HepG2 (cell line): Measurements from ENCODE around the gene MRPL3. TPM values are rescaled to one million over a fixed set of nuclear protein-coding genes. Genes with fewer than 3 reads are reported as not detected.

Experiments
- ATAC-seq: fragments of 200-7000 bp; cut with Tn5 transposase; 3 replicates; pipeline ENCODE4 v1.9.1; 2020; ENCODE audit warnings: mild to moderate bottlenecking, moderate library complexity
- BruUV-seq: library from RNA; stranded (reverse); fragments of 400-500 nt; replicated peaks from 2 replicates; lab custom pipeline; 2021; lab: Mats Ljungman, UMichigan
- CTCF ChIA-PET: fragments of 300-600 bp; formaldehyde crosslinking; extraction: SDS; loops from one replicate; lab custom pipeline; 2021; ENCODE audit warnings: low total read pairs, inconsistent platforms, low intra/inter-chr PET ratio; lab: Yijun Ruan, JAX
- POLR2A ChIA-PET: fragments of 350-600 bp; sonication (Branson Sonifier 250); formaldehyde crosslinking; loops from one replicate; lab custom pipeline; 2020; ENCODE audit warnings: antibody characterized with exemption, inconsistent platforms; lab: Yijun Ruan, JAX
- DNase-seq: peaks from one replicate; pipeline ENCODE4 v3.0.0-alpha.2; 2015; ENCODE audit warnings: low spot score
- FAIRE-seq: peaks from 3 replicates; lab custom pipeline; 2011; peaks lifted over from hg19 to GRCh38; lab: Jason Lieb, UNC
- H2AFZ ChIP-seq: one replicate; pipeline ENCODE4 v1.6.1; 2011; ENCODE audit warnings: low read length, inconsistent platforms
- H3K27ac ChIP-seq: fragments of 300-600 bp; 3 replicates; pipeline ENCODE4 v1.8.0; 2011; ENCODE audit warnings: mixed run types, mild to moderate bottlenecking, mixed read lengths, low read length, inconsistent platforms; ENCODE audit not compliant: insufficient read depth; ENCODE audit errors: extremely low read length
- H3K27me3 ChIP-seq, 2 experiments: fragments of 200-600 bp in 1 of 2; 2 replicates in 1 of 2; 3 replicates in 1 of 2; pipeline versions ENCODE4 v1.6.0 to v1.8.0; 2011; ENCODE audit warnings: low read length in 2 of 2, mild to moderate bottlenecking in 2 of 2, moderate library complexity in 2 of 2, inconsistent platforms in 1 of 2; ENCODE audit not compliant: insufficient read depth in 2 of 2, control insufficient read depth in 1 of 2
- H3K36me3 ChIP-seq, 2 experiments: fragments of 200-600 bp in 1 of 2; replicated peaks in 1 of 2; 2 replicates in 1 of 2; 3 replicates in 1 of 2; pipeline versions ENCODE4 v1.5.1 to v1.8.0; 2011; ENCODE audit warnings: low read length in 2 of 2, inconsistent platforms in 1 of 2; ENCODE audit not compliant: insufficient read depth in 2 of 2, control insufficient read depth in 1 of 2
- H3K4me1 ChIP-seq: 2 replicates; pipeline ENCODE4 v1.5.1; 2012; ENCODE audit warnings: low read length, inconsistent platforms; ENCODE audit not compliant: insufficient read depth
- H3K4me2 ChIP-seq: 2 replicates; pipeline ENCODE4 v1.6.0; 2011; ENCODE audit warnings: low read depth, low read length, inconsistent platforms
- H3K4me3 ChIP-seq, 3 experiments: fragments of 200-600 bp in 1 of 3; sonication (generic), shearing (Covaris generic) in 1 of 3; replicated peaks in 1 of 3; 2 replicates each; pipeline ENCODE4 v1.5.1; 2011 to 2016; ENCODE audit warnings: low read length in 3 of 3, inconsistent platforms in 2 of 3, low read depth in 2 of 3, mild to moderate bottlenecking in 2 of 3, control low read depth in 1 of 3, mixed read lengths in 1 of 3; ENCODE audit not compliant: insufficient read depth in 1 of 3
- H3K79me2 ChIP-seq: one replicate; pipeline ENCODE4 v1.6.1; 2011; ENCODE audit warnings: low read length, inconsistent platforms; ENCODE audit not compliant: insufficient read depth
- H3K9ac ChIP-seq: 2 replicates; pipeline ENCODE4 v1.6.0; 2011; ENCODE audit warnings: mild to moderate bottlenecking, low read depth, low read length, inconsistent platforms; ENCODE audit not compliant: insufficient read depth
- H3K9me3 ChIP-seq: 2 replicates; pipeline ENCODE4 v1.5.1; 2012; ENCODE audit warnings: mild to moderate bottlenecking, low read length
- H4K20me1 ChIP-seq: 2 replicates; pipeline ENCODE4 v1.6.0; 2011; ENCODE audit warnings: inconsistent platforms, mild to moderate bottlenecking, low read length, moderate library complexity; ENCODE audit not compliant: insufficient read depth
- EHMT2 ChIP-seq: fragments of 200-600 bp; sonication (generic); IDR thresholded peaks from 2 replicates; pipeline ENCODE4 v1.7.0; 2017; ENCODE audit warnings: antibody characterized with exemption, low read depth, low read length, borderline replicate concordance
- ETV6 ChIP-seq: sonication (generic); formaldehyde crosslinking; conservative IDR thresholded peaks from 2 replicates; pipeline ENCODE4 v1.4.0; 2020; ENCODE audit warnings: missing genetic modification reagents
- FOXA1 ChIP-seq, 2 experiments: fragments of 450-650 bp in 1 of 2; sonication (generic) in 1 of 2; formaldehyde crosslinking in 1 of 2; IDR thresholded peaks; 2 replicates each; pipeline versions ENCODE4 v1.4.0 to v1.6.1; 2016 to 2020; ENCODE audit warnings: missing genetic modification reagents in 1 of 2
- HBP1 ChIP-seq: IDR thresholded peaks from 2 replicates; pipeline ENCODE4 v1.6.1; 2016; ENCODE audit warnings: low read depth, control low read depth
- HHEX ChIP-seq: IDR thresholded peaks from 2 replicates; pipeline ENCODE4 v1.6.1; 2016; ENCODE audit warnings: control low read depth
- KMT2A ChIP-seq: sonication (generic); formaldehyde crosslinking; IDR thresholded peaks from 2 replicates; pipeline ENCODE4 v1.4.0; 2020; ENCODE audit warnings: missing genetic modification reagents
- NFIC ChIP-seq: IDR thresholded peaks from 2 replicates; pipeline ENCODE4 v1.6.1; 2012; ENCODE audit warnings: mild to moderate bottlenecking, low read length, inconsistent platforms
- NFKB2 ChIP-seq: sonication (generic); formaldehyde crosslinking; IDR thresholded peaks from 2 replicates; pipeline ENCODE4 v1.4.0; 2020; ENCODE audit warnings: missing genetic modification reagents, borderline replicate concordance
- NR2C2 ChIP-seq: sonication (generic); formaldehyde crosslinking; IDR thresholded peaks from 2 replicates; pipeline ENCODE4 v1.4.0; 2020; ENCODE audit warnings: missing genetic modification reagents, mild to moderate bottlenecking, moderate library complexity, borderline replicate concordance
- RNF2 ChIP-seq: fragments of 450-650 bp; conservative IDR thresholded peaks from 2 replicates; pipeline ENCODE4 v1.6.1; 2016; ENCODE audit warnings: low read depth
- TERF1 ChIP-seq: sonication (generic); formaldehyde crosslinking; IDR thresholded peaks from 2 replicates; pipeline ENCODE4 v1.8.0; 2022; ENCODE audit warnings: mild to moderate bottlenecking, missing genetic modification reagents, moderate library complexity
- THAP8 ChIP-seq: sonication (generic); formaldehyde crosslinking; IDR thresholded peaks from 2 replicates; pipeline ENCODE4 v1.5.1; 2020; ENCODE audit warnings: missing genetic modification reagents, mild to moderate bottlenecking, borderline replicate concordance
- THYN1 ChIP-seq: sonication (generic); formaldehyde crosslinking; IDR thresholded peaks from 2 replicates; pipeline ENCODE4 v1.8.1; 2023; ENCODE audit warnings: low read depth, mild to moderate bottlenecking, moderate library complexity, missing genetic modification reagents, borderline replicate concordance
- ZBTB49 ChIP-seq: sonication (generic); formaldehyde crosslinking; IDR thresholded peaks from 2 replicates; pipeline ENCODE4 v1.4.0; 2020; ENCODE audit warnings: missing genetic modification reagents, borderline replicate concordance
- ZFP91 ChIP-seq: sonication (generic); formaldehyde crosslinking; IDR thresholded peaks from 2 replicates; pipeline ENCODE4 v1.9.0; 2022; ENCODE audit warnings: missing genetic modification reagents, mild to moderate bottlenecking, borderline replicate concordance
- ZMYM2 ChIP-seq: sonication (generic); formaldehyde crosslinking; IDR thresholded peaks from 2 replicates; pipeline ENCODE4 v1.8.0; 2022; ENCODE audit warnings: mild to moderate bottlenecking, missing genetic modification reagents
- ZNF572 ChIP-seq: sonication (generic); formaldehyde crosslinking; IDR thresholded peaks from 2 replicates; pipeline ENCODE4 v1.5.1; 2020; ENCODE audit warnings: mild to moderate bottlenecking, missing genetic modification reagents
- ZNF780A ChIP-seq: sonication (generic); formaldehyde crosslinking; IDR thresholded peaks from 2 replicates; pipeline ENCODE4 v1.8.0; 2022; ENCODE audit warnings: mild to moderate bottlenecking, missing genetic modification reagents, moderate library complexity
- WGBS: methylation state at CpG from one replicate; pipeline ENCODE4 v1.1.6; 2017; ENCODE audit warnings: low lambda C conversion rate; 5-methylcytosine and 5-hydroxymethylcytosine counted together
- in situ Hi-C: cut with HindIII; loops from 2 replicates; pipeline ENCODE4 v1.10.0; 2017; ENCODE audit warnings: low pct_unique_long_range_greater_than_20kb; ENCODE audit not compliant: extremely low pct_ligation_motif_present
- intact Hi-C: fragments of 100-400 bp; cut with micrococcal nuclease; formaldehyde crosslinking; loops from one replicate; pipeline ENCODE4 v1.10.0; 2022; ENCODE audit not compliant: unreplicated experiment
- polyA plus RNA-seq, 8 experiments: library from polyadenylated mRNA; depleted of rRNA in 3 of 8; stranded (reverse) in 7 of 8; unstranded in 1 of 8; fragments of >200 nt; fragmentation: Illumina TruSeq in 4 of 8; extraction: Trizol in 4 of 8; gene quantifications; 2 replicates each; pipeline versions ENCODE4 v1.2.1 to v1.2.3, GENCODE V29; 2011 to 2016; ENCODE audit warnings: low read depth in 4 of 8, missing spikeins in 1 of 8, mixed read lengths in 1 of 8; ENCODE audit not compliant: insufficient read depth in 1 of 8
- total RNA-seq, 5 experiments: library from RNA; depleted of rRNA; stranded (reverse); fragments of >200 nt; fragmentation: Illumina TruSeq; extraction: Trizol; gene quantifications; 2 replicates each; pipeline ENCODE4 v1.2.3, GENCODE V29; 2016; ENCODE audit warnings: low read depth in 1 of 5

Gene MRPL3
- total and polyA plus RNA-seq, 2 of the 13 experiments (the other 11 are each of a cell fraction or from before 2014, with no cell fraction given): 114 to 172 TPM

GRCh38 chr3:131444180-131444579, 58.6 kb downstream of the MRPL3 start (continued):
- TF ChIP-seq ZFP91 (no peak), NFIC (no peak), THYN1 (no peak), RNF2 (no peak), ZMYM2 (CRISPR knock-in tag) (no peak), ZNF780A (CRISPR knock-in tag) (no peak), EHMT2 (no peak)

GRCh38 chr3:131439084-131439483, 63.7 kb downstream of the MRPL3 start:
- CTCF ChIA-PET: no interaction called here
- FAIRE-seq (no peak), DNase-seq (no peak), ATAC-seq (no peak)
- 0% methylated on average over 1 of the region's 1 CpG for WGBS
- no peaks in the 10 kb centered on the region for H3K27me3 ChIP-seq
- no peaks in the 10 kb centered on the region for H3K36me3 ChIP-seq
- no TSS peak for BruUV-seq
- H3K4me2 ChIP-seq: no peak overlapping the region
- no peaks in the 10 kb centered on the region for H3K4me1 ChIP-seq
- H2AFZ ChIP-seq: no peak overlapping the region
- POLR2A ChIA-PET: no interaction called here
- H3K9me3 ChIP-seq: no peaks in the 10 kb centered on the region
- in situ Hi-C loops (no loop called here), intact Hi-C loops (no loop called here)
- H3K9ac ChIP-seq: no peak overlapping the region
- H3K4me3 ChIP-seq: no peak overlapping the region
- H3K27ac ChIP-seq: no peak overlapping the region
- H4K20me1 ChIP-seq: 0 out of 2 replicates have a peak, but pooled peaks cover 5% of the 10 kb centered on the region
- H3K79me2 ChIP-seq: no peaks in the 10 kb centered on the region
- no peak for TF ChIP-seq FOXA1 (IDR thresholded peaks at IDR 0.05)
- TF ChIP-seq FOXA1 (CRISPR knock-in tag; IDR thresholded peaks at IDR 0.05): no peak
- no peak for TF ChIP-seq HHEX
- TF ChIP-seq ZBTB49 (CRISPR knock-in tag): no peak
- no peak for TF ChIP-seq HBP1 (CRISPR knock-in tag)
- no peak for TF ChIP-seq NR2C2 (CRISPR knock-in tag)
- no peak for TF ChIP-seq ZNF572 (CRISPR knock-in tag)
- TF ChIP-seq THAP8 (CRISPR knock-in tag): no peak
- no peak for TF ChIP-seq KMT2A
- TF ChIP-seq ETV6 (CRISPR knock-in tag): no peak
- TF ChIP-seq NFKB2: no peak
- no peak for TF ChIP-seq TERF1 (CRISPR knock-in tag)
